Hippocampal formation (tissue), 2 donors: Measurements from ENCODE around the gene SAFB.
A peak's percentile ranks its signal among the peaks of the same experiment; 100 is the strongest.
"Not testable (repeated sequence)": the region's sequence is repeated elsewhere in the genome, so short reads cannot be mapped to it uniquely, and the experiment has no call there.

Experiments used
- DNase-seq, 2 donors: peaks; one replicate each; lab custom pipeline; 2025; lab: John Stamatoyannopoulos, UW

The SAFB gene

DNA sequence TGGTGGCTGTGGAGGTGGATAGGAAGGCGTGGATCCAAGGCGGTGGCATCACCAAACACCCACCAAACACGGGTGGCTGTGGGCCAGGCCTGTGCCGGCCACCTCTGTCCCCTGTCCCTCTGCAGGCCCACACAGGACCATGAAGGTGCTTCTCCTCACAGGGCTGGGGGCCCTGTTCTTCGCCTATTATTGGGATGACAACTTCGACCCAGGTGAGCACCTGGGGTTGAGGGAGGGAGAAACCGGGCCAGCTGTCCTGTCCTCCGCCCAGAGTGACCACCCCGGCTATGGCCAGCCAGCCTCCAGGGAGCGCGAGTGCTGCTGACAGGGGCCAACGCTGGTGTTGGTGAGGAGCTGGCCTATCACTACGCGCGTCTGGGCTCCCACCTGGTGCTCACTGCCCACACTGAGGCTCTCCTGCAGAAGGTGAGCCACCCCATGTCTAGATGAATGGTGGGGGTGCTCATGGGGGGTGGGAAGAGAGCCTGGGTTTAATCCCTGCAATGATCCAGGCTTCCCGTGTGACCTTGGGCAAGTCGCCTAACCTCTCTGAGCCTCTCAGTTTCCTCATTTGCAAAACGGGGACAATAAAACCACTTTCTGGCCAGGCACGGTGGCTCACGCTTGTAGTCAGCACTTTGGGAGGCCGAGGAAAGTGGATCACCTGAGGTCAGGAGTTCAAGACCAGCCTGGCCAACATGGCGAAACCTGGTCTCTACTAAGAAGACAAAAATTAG lies 62.0 kb downstream of the SAFB start:
- DNase-seq, result no peak

DNA sequence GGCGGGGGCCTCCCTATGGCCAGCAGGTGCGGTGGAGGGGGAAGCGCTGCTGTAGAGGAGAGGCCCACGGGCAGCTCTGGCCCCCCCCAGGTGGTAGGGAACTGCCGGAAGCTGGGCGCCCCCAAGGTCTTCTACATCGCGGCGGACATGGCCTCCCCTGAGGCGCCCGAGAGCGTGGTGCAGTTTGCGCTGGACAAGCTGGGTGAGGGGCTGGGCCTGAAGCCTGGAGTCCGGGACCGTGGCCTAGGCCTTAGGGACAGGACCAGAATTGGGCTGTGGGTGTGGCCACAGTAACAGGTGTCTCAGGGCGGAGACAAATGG lies 63.4 kb downstream of the SAFB start:
- no peak for DNase-seq

DNA sequence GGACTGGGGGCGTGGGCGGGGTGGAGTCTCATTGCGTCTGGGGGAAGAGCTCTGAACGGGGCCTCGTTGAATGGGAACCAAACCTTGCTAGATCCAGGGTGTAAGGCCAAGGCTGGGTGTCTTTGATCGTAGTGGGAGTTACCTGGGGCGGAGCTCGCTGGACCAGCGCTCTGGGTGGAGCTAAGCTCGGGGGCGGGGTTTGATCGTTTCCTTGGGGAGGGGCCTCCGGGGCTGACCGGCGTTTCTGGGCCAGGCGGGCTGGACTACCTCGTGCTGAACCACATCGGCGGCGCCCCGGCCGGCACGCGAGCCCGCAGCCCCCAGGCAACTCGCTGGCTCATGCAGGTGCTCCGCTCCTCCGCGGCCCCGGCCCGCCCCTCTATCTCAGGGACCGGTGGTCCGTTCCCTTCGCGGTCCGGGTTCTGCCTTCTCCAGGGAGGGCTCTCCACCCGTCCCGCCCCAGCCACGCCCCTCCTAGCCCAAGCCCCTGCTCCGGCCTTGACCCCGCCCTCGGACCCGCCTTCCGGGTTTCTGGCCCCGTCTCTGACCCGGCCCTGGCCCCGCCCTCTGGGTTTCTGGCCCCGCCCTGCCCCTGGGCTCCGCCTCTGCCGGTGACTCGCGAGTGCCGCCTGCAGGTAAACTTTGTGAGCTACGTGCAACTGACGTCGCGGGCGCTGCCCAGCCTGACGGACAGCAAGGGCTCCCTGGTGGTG lies 63.9 kb downstream of the SAFB start:
- peak; percentile 69 to 88 for DNase-seq

DNA sequence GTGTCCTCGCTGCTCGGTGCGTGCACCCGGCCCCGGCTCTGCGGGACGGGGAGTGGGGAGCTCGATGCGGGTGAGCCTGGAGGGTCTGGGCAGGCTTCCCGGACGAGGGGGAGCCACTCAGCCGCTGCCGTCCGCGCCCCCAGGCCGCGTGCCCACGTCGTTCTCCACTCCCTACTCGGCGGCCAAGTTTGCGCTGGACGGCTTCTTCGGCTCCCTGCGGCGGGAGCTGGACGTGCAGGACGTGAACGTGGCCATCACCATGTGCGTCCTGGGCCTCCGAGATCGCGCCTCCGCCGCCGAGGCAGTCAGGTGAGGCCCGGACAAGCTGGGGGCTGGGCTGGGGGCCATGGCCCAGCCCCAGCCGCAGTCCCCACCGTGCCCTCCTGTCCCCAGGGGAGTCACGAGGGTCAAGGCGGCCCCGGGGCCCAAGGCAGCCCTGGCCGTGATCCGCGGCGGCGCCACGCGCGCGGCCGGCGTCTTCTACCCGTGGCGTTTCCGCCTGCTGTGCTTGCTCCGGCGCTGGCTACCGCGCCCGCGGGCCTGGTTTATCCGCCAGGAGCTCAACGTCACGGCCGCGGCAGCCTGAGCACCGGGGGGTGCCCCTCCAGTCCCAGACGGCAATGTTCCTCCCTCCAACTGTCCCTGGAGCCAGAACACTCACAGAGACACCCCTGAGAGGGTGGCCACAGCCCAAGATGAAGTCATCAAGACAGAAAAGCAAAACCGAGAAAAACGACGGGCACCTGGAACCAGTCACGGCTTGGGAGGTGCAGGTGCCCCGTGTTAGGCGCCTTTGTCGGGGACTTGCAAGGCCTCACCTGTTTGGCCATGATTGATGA lies 64.7 kb downstream of the SAFB start:
- DNase-seq, result no peak

DNA sequence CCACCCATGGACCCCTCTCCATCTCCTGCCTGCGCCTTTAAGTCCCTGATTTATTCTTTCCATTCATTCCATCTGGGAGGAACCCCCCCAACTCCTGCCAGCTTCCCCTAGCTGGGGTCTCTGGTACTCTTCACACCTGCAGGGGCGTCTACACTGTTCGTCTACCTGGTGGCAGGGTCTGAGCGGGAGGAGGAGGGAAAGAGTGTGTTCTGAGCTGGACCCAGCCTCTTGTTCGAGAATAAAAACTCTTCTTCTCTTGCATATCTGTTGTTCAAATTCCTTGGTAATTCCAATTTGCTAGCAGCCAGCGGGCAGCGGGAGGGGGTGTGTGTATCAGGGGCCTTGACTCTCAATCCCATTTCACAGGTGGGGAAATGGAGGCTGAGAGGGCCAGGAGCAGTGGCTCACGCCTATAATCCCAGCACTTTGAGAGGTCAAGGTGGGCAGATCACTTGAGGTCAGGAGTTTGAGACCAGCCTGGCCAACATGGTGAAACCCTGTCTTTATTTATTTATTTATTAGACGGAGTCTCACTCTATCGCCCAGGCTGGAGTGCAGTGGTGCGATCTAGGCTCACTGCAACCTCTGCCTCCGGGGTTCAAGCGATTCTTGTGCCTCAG lies 65.5 kb downstream of the SAFB start:
- DNase-seq, result not testable (repeated sequence)

DNA sequence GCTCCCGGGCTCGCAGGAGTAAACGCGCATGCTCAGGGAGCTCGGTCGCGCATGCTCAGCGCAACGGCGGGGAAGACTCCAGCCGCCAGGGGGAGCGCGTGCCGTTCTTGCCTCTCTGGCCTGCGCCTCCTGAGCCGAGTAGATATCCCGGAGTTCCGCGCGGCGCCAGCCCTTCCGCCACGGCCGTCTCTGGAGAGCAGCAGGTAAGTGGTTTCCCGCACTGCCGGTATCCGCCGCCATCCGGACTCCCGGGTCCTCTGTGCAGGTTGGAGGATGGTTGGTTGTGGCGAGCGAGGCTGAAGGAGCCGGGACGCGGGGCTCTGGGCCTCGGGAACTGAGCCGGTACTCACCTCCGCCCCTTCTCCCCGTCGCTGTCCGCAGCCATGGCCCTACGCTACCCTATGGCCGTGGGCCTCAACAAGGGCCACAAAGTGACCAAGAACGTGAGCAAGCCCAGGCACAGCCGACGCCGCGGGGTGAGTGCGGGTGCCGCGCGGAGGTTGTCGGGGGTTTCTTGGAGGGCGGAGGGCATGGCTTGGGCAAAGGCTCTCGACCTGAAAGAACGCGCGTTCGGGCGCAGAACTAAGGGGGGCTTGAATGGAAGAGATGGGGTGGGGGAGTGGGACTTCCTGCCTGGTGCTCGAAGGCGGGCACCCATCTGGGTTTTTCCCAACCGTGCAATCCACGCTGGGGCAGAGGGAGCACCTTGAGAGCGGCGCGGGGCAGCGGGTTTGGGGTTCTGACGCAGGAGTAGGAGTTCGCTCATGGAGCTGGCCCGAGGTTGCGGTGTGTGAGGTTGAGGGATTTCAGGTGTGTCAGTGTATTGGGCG lies 67.5 kb downstream of the SAFB start, which contains the start of gene RPL36:
Gene RPL36, plus strand, starts transcription at position 171 of the 830 bp plus-strand sequence. Its CDS starts 213 bp downstream, at position 384.
- peak; percentile 88 to 93 for DNase-seq

DNA sequence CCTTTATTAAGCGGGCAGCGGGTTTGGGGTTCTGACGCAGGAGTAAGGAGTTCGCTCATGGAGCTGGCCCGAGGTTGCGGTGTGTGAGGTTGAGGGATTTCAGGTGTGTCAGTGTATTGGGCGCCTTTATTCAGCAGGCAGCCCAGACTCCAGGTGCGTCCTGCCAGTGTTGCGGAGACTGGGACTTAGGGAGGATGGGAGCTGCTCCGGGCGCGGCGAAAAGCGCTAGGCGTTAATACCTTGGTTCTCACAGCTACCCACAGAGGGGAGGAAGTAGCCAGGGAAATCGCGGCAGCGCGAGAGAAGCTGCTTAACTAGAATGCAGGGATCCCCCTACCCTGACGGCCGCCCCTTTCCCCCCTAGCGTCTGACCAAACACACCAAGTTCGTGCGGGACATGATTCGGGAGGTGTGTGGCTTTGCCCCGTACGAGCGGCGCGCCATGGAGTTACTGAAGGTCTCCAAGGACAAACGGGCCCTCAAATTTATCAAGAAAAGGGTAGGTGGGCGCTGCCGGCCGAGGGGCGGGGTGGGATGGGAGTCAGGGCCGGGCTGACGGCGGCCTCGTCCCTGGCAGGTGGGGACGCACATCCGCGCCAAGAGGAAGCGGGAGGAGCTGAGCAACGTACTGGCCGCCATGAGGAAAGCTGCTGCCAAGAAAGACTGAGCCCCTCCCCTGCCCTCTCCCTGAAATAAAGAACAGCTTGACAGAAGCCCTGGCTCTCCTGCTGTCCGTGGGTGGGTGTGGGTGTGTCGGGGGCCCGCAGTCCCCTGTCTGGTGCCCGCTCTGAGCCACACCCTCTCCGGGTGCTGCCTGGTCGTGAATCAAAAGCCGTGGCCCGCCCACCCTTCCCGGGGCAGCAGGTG lies 68.3 kb downstream of the SAFB start:
- DNase-seq, result no peak

DNA sequence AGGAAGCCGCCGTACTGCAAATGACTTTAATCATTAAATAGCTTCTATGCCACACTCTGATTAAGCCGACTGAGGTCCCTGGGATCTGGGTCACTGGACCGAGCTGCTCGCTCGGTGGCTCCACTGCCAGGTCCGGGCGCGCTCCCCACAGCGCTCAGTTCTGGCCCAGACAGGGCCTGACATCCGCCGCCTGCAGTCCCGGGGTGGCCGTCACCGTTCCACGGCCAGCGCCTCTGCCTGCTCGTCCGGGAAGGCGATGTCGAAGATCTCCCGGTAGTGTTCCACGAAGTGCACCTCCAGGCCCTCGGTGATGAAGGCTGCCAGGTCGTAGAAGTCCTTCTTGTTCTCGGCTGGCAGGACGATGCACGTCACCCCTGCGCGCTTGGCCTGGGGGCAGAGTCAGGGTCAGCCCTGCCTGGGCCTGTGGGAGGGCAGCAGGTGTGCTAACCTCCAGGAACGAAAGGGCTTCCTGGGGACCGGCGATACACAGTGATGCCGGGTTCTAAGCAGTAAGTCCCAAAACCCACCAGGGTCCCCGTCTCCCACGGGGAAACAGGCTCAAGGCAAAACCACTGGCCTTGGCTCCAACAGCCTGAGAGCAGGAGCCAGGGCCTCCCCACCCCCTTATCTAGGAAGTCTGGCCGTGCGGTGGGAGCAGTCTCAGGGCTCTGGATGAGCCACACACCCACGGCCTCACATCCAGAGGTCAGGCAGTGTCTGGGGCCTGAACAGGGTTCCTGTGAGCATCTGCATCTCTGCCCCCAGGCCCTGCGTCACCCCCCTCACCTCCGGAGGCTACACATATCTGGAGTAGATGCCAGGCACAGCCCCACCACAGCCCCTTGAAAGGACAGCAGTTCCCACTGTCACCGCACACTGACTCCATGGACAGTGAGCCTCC lies 69.2 kb downstream of the SAFB start:
- no peak for DNase-seq

DNA sequence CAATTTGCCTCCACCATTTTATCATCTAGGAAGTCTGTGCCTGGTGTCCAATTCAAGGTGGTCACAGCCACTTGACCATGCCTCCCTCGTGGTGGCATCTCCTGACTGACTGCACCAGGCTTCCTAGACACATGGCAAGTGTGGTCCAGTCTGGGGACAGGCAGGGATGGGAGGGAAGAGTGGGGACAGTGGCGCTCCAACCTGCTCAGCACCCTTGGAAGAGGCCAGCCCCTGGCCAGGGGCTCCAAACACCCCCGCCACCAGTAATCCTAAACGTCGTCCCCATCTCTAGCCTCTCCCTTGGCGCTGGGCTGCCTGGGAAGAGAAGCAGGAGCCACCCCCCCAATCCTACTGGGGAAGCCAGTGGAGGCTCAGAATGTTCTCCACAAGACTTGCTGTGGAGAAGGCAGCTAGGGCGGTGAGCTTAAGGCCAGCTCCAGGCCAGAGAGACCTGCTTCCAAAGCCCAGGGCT lies 69.9 kb downstream of the SAFB start:
- no peak for DNase-seq

DNA sequence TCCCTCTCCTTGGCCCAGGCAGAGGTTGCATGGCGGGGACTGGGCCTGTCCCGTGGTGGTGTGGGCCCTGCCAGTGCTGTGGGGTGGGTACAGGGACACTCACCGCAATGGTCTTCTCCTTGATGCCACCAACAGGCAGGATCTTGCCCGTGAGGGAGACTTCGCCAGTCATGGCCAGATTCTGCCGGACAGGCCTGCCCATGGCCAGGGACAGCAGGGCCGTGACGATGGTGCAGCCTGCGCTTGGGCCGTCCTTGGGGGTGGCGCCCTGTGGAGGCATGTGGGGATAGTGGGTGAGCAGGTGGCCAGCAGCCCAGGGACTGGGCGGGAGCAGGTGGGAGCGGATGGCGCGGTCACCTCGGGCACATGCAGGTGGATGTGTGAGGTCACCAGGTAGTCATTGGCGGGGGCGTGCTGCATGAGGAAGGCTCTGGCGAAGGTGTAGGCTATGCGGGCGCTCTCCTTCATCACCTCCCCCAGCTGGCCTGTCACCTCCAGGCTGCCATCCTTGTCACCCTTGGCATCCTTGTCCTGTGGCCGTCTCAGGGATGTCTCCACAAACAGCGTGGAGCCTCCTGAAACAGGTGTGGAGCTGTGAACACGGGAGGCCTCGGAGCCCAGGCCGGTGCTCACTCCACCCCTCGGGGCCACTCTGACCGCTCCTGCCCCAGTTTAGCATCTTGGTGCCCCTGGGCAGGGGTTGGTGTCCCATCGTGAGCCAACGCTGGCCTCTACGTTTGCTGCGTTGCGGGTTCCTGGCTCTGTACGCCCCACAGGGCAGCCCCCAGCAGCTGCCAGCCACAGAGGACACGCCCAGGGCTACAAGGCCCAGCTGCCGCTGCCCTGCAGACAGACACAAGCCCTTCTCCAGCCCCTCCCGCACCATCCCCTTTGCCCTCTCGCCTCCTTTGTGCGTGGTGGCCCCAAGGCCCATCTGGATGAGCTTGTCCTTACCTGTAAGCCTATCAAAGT lies 70.6 kb downstream of the SAFB start:
- no peak for DNase-seq

DNA sequence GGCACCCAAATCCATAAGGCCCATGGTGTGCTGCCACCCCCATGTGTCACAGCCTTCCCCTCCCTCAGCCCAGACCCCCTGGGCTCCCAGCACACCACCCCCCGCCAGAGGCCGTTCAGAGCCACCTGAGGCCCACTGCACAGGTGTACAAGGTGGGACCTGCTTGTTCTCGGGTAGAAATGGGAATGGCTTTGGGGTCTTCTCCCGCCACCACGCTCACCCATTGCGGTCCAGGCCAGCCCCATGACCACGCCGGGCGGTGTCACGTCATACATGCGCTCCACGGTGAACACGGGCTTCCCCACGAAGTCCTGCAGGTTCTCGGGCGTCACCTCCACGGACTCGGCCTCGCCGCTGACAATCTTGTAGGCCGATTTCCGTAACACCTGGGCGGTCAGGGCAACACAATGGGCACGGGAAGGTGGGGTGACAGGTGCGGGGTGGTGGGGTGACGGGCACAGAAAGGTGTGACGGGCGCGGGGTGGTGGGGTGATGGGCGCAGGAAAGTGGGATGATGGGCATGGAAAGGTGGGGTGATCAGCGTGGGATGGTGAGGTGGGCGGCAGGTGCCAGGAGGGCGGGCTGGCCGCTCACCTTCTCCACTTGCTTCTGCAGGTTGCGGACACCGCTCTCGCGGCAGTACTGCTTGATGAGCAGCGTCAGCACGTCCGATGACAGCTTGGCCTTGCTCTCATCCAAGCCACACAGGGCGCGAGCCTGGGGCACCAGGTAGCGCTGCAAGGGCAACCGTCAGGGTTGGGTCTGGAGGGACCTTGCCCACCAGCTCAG lies 71.5 kb downstream of the SAFB start:
- DNase-seq, result no peak

DNA sequence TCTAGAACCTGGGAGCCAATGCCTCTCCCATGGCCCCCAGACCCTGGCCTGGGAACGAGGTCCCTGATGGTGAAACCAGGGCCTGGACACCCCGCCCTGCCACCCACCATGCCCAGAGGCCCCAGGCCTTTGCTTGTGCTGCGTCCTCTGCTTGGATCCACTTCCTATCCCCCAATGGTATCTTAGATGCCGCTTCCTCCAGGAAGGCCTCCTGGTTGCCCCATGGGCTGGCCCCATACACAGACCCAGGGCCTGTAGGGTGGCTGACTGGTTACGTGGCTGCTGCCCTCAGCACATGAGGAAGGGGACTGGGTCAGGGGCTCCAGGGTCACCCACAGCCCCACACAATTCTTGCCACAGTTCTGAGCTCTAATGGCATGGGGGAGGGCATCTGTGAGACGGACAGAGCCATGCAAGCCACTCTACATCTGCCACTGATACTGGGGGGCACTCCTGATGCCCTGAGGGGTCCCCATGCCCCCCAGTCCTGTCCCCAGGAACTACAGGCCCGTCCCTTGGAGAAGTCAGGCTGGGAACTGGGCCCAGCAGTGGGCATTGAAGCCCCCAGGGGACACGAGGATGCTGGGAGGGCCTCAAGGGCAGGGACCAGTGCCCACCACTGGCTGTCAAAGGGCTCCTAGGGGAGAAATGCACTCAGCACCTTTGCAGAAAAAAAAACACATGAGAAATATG lies 72.2 kb downstream of the SAFB start:
- no peak for DNase-seq

DNA sequence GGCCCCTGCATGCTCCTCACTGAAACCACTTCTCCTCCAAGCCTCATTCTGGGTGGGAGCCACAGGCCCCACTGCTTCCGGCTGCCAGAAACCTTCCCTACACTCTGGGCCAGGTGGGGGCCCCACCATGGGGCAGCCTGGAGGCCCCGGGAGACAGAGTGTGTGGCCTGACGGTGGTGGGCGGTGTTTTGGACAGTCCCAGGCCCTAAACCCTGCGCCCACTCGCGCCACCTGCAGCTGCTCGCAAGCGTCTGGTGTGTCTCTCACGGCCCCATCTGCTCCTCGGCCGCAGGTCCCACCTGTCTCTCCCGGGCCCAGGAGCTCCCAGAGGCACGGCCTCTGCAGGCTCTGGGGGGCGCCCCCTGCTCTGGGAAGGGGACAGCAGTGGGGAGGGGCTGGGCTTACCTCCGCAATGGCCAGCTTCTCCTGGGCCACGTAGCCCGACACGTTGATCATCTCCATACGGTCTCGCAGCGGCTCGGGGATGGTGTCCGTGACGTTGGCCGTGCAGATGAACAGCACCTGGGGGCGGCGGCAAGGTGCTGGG lies 72.8 kb downstream of the SAFB start:
- DNase-seq, result no peak

DNA sequence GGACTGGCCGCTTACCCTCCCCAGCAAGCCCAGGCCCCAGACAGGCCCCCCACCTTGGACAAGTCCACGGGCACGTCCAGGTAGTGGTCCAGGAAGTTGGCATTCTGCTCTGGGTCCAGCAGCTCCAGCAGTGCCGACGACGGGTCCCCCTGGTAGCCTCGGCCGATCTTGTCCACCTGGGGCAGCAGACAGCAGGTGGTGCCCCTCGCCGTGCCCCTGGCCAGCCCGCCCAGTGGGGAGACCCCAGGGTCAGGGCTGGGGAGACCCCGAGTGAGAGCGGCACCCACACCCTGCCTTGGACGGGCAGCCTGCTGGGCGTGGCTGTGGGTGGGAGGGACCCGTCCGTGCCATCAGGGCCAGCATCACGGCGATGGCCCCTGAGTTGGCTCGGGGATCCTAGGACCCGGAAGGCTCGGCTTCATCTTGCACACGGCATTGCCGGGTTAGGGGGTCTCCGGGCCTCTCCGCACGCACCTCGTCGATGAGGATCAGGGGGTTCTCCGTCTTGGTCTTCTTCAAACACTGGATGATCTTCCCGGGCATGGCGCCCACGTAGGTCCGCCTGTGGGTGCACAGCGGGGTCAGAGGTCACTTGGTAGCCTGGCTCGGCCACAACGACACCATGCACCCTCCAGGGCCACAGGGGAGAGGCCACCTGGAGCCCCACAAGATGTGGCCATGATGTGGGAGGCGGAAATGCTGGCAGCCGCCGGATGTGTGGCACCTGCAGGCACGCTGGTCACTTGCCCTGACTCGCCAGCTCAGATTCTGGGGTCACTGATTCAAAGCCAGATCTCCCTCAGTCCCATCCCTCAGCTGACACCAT lies 73.5 kb downstream of the SAFB start:
- no peak for DNase-seq
